ENCODE measurements around the gene OTOA. TPM values are rescaled to one million over a fixed set of nuclear protein-coding genes. Genes with fewer than 3 reads are reported as not detected.

Gene OTOA
- total RNA-seq, 1 experiment from 2014 or later: 0.11 TPM

DNA sequence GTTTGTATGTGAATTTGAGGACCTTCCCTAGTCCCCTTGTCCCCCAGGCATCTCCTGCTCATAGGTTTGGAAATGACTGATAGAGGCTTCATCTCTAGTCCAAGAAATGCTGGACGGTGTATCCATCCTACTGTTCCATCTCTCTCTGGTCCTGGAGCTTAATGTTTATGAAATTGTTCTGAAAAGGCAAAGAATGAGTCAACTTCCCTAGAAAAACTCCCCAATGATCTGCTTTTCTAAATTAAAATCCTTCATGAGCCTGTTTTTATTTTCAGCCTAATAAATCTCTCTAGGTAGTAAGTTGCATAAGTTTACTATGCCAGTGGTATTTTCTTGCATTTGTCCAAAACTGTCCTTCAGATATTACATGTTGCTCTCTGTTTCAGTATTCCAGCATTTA, 9.3 kb upstream of the OTOA start:
- Mint-ChIP-seq H3K27me3 (ENCODE audit: low read depth) (no peaks in the 10 kb centered on the region; the same call in 1 of the 2 replicates), H3K9me3 (no peaks in the 10 kb centered on the region), H3K4me1 (peaks cover 2 to 9% of the 10 kb centered on the region in 2 experiments; a peak in 1 of 4 replicates), H3K36me3 (ENCODE audit: insufficient read depth in 1 of 3, low read depth in 3 of 3) (peaks cover 2 to 7% (median 4%) of the 10 kb centered on the region in 3 experiments; a peak in 4 of 7 replicates), H3K27ac (no peak overlapping the region; a peak in 1 of 7 replicates), H3K4me3 (no peak overlapping the region)
- Histone ChIP-seq H3T11ph (ENCODE audit: low read length) (no peak overlapping the region), H3K23ac (ENCODE audit: insufficient read length, low read depth, low read length) (no peak overlapping the region), H4K5ac (ENCODE audit: insufficient read length, low read depth, low read length) (no peak overlapping the region), H2BK5ac (ENCODE audit: insufficient read length, low read length) (no peak overlapping the region), H2BK12ac (ENCODE audit: insufficient read length, low read depth, low read length) (no peak overlapping the region), H2BK120ac (ENCODE audit: low read depth, low read length, poor library complexity, severe bottlenecking) (no peak overlapping the region), H3K23me2 (ENCODE audit: insufficient read length, low read depth, low read length, poor library complexity, severe bottlenecking) (no peaks in the 10 kb centered on the region), H3K4me1 (ENCODE audit: insufficient read depth, low read length) (peaks cover 2% of the 10 kb centered on the region; the same call in 1 of the 2 replicates), H3K79me2 (ENCODE audit: insufficient read depth, low read length) (no peaks in the 10 kb centered on the region), H3K4ac (ENCODE audit: low read depth, low read length) (no peak overlapping the region), H3K4me2 (ENCODE audit: insufficient read depth, insufficient read length, low read length) (no peak overlapping the region), H3K79me1 (ENCODE audit: insufficient read depth, low read depth, low read length, poor library complexity, severe bottlenecking) (no peaks in the 10 kb centered on the region), H3K9ac (ENCODE audit: extremely low read depth, insufficient read length, low read length) (no peak overlapping the region), H4K8ac (replicated peaks; ENCODE audit: insufficient read length, low read depth, low read length) (no peak overlapping the region), H2AK5ac (ENCODE audit: insufficient read length, low read length) (no peak overlapping the region), H4K91ac (ENCODE audit: insufficient read length, low read depth, low read length) (no peak overlapping the region), H3K18ac (ENCODE audit: insufficient read length, low read depth, low read length) (no peak overlapping the region), H3K56ac (ENCODE audit: insufficient read length, low read depth, low read length) (no peak overlapping the region), H2BK20ac (ENCODE audit: low read depth, low read length, poor library complexity, severe bottlenecking) (no peak overlapping the region), H3K27me3 (ENCODE audit: insufficient read depth, low read length) (no peaks in the 10 kb centered on the region), H2BK15ac (ENCODE audit: low read depth, low read length) (no peak overlapping the region), H3K9me3 (ENCODE audit: control insufficient read depth, low read depth, low read length) (no peaks in the 10 kb centered on the region), H3K14ac (ENCODE audit: insufficient read depth, low read length) (no peak overlapping the region), H2AFZ (ENCODE audit: low read length) (no peak overlapping the region), H3K27ac (ENCODE audit: insufficient read length, low read depth, low read length) (no peak overlapping the region), H4K20me1 (ENCODE audit: control insufficient read depth, insufficient read depth, insufficient read length) (no peaks in the 10 kb centered on the region)
- no peak for DNase-seq
- TF ChIP-seq, protein P1, sequence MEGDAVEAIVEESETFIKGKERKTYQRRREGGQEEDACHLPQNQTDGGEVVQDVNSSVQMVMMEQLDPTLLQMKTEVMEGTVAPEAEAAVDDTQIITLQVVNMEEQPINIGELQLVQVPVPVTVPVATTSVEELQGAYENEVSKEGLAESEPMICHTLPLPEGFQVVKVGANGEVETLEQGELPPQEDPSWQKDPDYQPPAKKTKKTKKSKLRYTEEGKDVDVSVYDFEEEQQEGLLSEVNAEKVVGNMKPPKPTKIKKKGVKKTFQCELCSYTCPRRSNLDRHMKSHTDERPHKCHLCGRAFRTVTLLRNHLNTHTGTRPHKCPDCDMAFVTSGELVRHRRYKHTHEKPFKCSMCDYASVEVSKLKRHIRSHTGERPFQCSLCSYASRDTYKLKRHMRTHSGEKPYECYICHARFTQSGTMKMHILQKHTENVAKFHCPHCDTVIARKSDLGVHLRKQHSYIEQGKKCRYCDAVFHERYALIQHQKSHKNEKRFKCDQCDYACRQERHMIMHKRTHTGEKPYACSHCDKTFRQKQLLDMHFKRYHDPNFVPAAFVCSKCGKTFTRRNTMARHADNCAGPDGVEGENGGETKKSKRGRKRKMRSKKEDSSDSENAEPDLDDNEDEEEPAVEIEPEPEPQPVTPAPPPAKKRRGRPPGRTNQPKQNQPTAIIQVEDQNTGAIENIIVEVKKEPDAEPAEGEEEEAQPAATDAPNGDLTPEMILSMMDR (conservative IDR thresholded peaks at IDR 0.05): no peak
- WGBS (ENCODE audit: extremely low coverage, insufficient read length, low lambda C conversion rate): no CpG with 5 or more reads among the region's 1 CpG

Measured in H9 (cell line).